Muscle of leg (tissue), 11 donors: ENCODE measurements around the gene IGFBPL1. TPM values are rescaled to one million over a fixed set of nuclear protein-coding genes. Genes with fewer than 3 reads are reported as not detected.

Source experiments
- DNase-seq: peaks from one replicate; pipeline ENCODE4 v3.0.0; 2013
- H3K27ac ChIP-seq: one replicate; pipeline ENCODE4 v1.5.1; 2013; ENCODE audit warnings: mild to moderate bottlenecking, low read length, control low read depth
- H3K27me3 ChIP-seq: one replicate; pipeline ENCODE4 v1.6.1; 2013; ENCODE audit warnings: low read length; ENCODE audit not compliant: control insufficient read depth, insufficient read depth
- H3K36me3 ChIP-seq: one replicate; pipeline ENCODE4 v1.6.1; 2013; ENCODE audit warnings: low read length; ENCODE audit not compliant: control insufficient read depth, insufficient read depth
- H3K4me1 ChIP-seq: one replicate; pipeline ENCODE4 v1.6.1; 2013; ENCODE audit warnings: low read length; ENCODE audit not compliant: control insufficient read depth, insufficient read depth
- H3K4me3 ChIP-seq: one replicate; pipeline ENCODE4 v1.5.1; 2013; ENCODE audit warnings: low read length, control low read depth
- H3K9me3 ChIP-seq: replicated peaks from 2 replicates; pipeline ENCODE4 v1.6.1; 2013; ENCODE audit warnings: low read depth, low read length; ENCODE audit not compliant: control insufficient read depth
- WGBS: methylation state at CpG from one replicate; pipeline ENCODE4 v1.1.5; 2013; ENCODE audit warnings: missing lambda C conversion rate; ENCODE audit not compliant: insufficient coverage; 5-methylcytosine and 5-hydroxymethylcytosine counted together
- polyA plus RNA-seq, 8 donors: library from polyadenylated mRNA; unstranded; fragments of 120-200 nt; gene quantifications; one replicate each; pipeline versions ENCODE4 v1.2.1 to v1.2.3, GENCODE V29; 2013; ENCODE audit warnings: inconsistent platforms in 1 of 8, low replicate concordance in 1 of 8; ENCODE audit not compliant: insufficient read length in 8 of 8, insufficient read depth in 1 of 8
- total RNA-seq: library from RNA; stranded (reverse); fragments of 120-200 nt; gene quantifications from one replicate; pipeline ENCODE4 v1.2.4, GENCODE V29; 2013

The IGFBPL1 gene
- total and polyA plus RNA-seq, 9 donors: 0.53 to 1.5 (median 0.84) TPM

- Histone ChIP-seq H3K4me1 (peaks cover 19% of the 10 kb centered on the region), H3K4me3 (no peak overlapping the region), H3K9me3 (no peaks in the 10 kb centered on the region), H3K27ac (no peak overlapping the region), H3K36me3 (no peaks in the 10 kb centered on the region), H3K27me3 (peaks cover 31% of the 10 kb centered on the region)
- 96% methylated on average over 3 of the region's 8 CpGs for WGBS
- DNase-seq: no peak
These were observed 7.0 kb downstream of the IGFBPL1 start for GRCh38 chr9:38417003-38417945.

GRCh38 chr9:38416461-38416860, 7.8 kb downstream of the IGFBPL1 start:
- 88% methylated on average over 1 of the region's 4 CpGs for WGBS

GRCh38 chr9:38415856-38416255, 8.4 kb downstream of the IGFBPL1 start:
- Histone ChIP-seq H3K27me3 (peaks cover 23% of the 10 kb centered on the region), H3K9me3 (no peaks in the 10 kb centered on the region), H3K4me1 (peaks cover 17% of the 10 kb centered on the region), H3K4me3 (no peak overlapping the region), H3K27ac (no peak overlapping the region), H3K36me3 (no peaks in the 10 kb centered on the region)
- no peak for DNase-seq
- WGBS: 63% methylated on average over 3 of the region's 8 CpGs

More at GRCh38 chr9:38416461-38416860, 7.8 kb downstream of the IGFBPL1 start:
- Histone ChIP-seq H3K9me3 (no peaks in the 10 kb centered on the region), H3K27me3 (peaks cover 26% of the 10 kb centered on the region), H3K4me1 (peaks cover 17% of the 10 kb centered on the region), H3K27ac (no peak overlapping the region), H3K36me3 (no peaks in the 10 kb centered on the region), H3K4me3 (no peak overlapping the region)
- peak; percentile 18 for DNase-seq

- no peaks in the 10 kb centered on the region for H3K9me3 ChIP-seq
- no peak overlapping the region for H3K27ac ChIP-seq
- WGBS: 20% methylated on average over 9 of the region's 24 CpGs
- H3K4me1 ChIP-seq: peaks cover 17% of the 10 kb centered on the region
- H3K36me3 ChIP-seq: no peaks in the 10 kb centered on the region
- H3K4me3 ChIP-seq: no peak overlapping the region
- peak; percentile 55 for DNase-seq
- H3K27me3 ChIP-seq: peaks cover 17% of the 10 kb centered on the region
These were observed 10.1 kb downstream of the IGFBPL1 start for GRCh38 chr9:38414040-38414723.

GRCh38 chr9:38413283-38413682, 11.0 kb downstream of the IGFBPL1 start:
- Histone ChIP-seq H3K4me3 (no peak overlapping the region), H3K4me1 (peaks cover 17% of the 10 kb centered on the region), H3K36me3 (no peaks in the 10 kb centered on the region), H3K27me3 (peaks cover 17% of the 10 kb centered on the region), H3K9me3 (no peaks in the 10 kb centered on the region), H3K27ac (no peak overlapping the region)
- no peak for DNase-seq
- WGBS: 76% methylated on average over 4 of the region's 7 CpGs

- WGBS: 73% methylated on average over 5 of the region's 6 CpGs
These were observed 11.5 kb downstream of the IGFBPL1 start for GRCh38 chr9:38412751-38413150.

GRCh38 chr9:38408719-38409118, 15.5 kb downstream of the IGFBPL1 start:
- 50% methylated on average over 1 of the region's 4 CpGs for WGBS
- Histone ChIP-seq H3K4me3 (no peak overlapping the region), H3K9me3 (no peaks in the 10 kb centered on the region), H3K36me3 (no peaks in the 10 kb centered on the region), H3K4me1 (no peaks in the 10 kb centered on the region), H3K27me3 (peaks cover 15% of the 10 kb centered on the region), H3K27ac (no peak overlapping the region)
- no peak for DNase-seq

More at GRCh38 chr9:38412751-38413150, 11.5 kb downstream of the IGFBPL1 start:
- H3K9me3 ChIP-seq: no peaks in the 10 kb centered on the region
- H3K27ac ChIP-seq: no peak overlapping the region
- H3K4me3 ChIP-seq: no peak overlapping the region
- no peaks in the 10 kb centered on the region for H3K36me3 ChIP-seq
- no peak for DNase-seq
- peaks cover 17% of the 10 kb centered on the region for H3K27me3 ChIP-seq
- peaks cover 17% of the 10 kb centered on the region for H3K4me1 ChIP-seq

GRCh38 chr9:38406476-38407186, 17.6 kb downstream of the IGFBPL1 start:
- no peak for DNase-seq
- no peaks in the 10 kb centered on the region for H3K36me3 ChIP-seq
- no peaks in the 10 kb centered on the region for H3K9me3 ChIP-seq
- 81% methylated on average over 5 of the region's 9 CpGs for WGBS
- no peaks in the 10 kb centered on the region for H3K4me1 ChIP-seq
- peaks cover 7% of the 10 kb centered on the region for H3K27me3 ChIP-seq
- no peak overlapping the region for H3K4me3 ChIP-seq
- no peak overlapping the region for H3K27ac ChIP-seq

GRCh38 chr9:38405785-38406184, 18.5 kb downstream of the IGFBPL1 start:
- WGBS: 42% methylated on average over 3 of the region's 3 CpGs
- Histone ChIP-seq H3K27ac (no peak overlapping the region), H3K9me3 (no peaks in the 10 kb centered on the region), H3K36me3 (no peaks in the 10 kb centered on the region), H3K27me3 (peaks cover 7% of the 10 kb centered on the region), H3K4me1 (no peaks in the 10 kb centered on the region), H3K4me3 (no peak overlapping the region)
- DNase-seq: no peak

GRCh38 chr9:38404314-38404713, 19.9 kb downstream of the IGFBPL1 start:
- H3K27me3 ChIP-seq: peaks cover 7% of the 10 kb centered on the region
- no peak overlapping the region for H3K27ac ChIP-seq
- 69% methylated on average over 6 of the region's 6 CpGs for WGBS
- H3K9me3 ChIP-seq: no peaks in the 10 kb centered on the region
- peaks cover 2% of the 10 kb centered on the region for H3K36me3 ChIP-seq
- no peak for DNase-seq
- H3K4me3 ChIP-seq: no peak overlapping the region
- peaks cover 4% of the 10 kb centered on the region for H3K4me1 ChIP-seq
